ENCODE measurements around the gene CPSF3.

CPSF3 gene

DNA sequence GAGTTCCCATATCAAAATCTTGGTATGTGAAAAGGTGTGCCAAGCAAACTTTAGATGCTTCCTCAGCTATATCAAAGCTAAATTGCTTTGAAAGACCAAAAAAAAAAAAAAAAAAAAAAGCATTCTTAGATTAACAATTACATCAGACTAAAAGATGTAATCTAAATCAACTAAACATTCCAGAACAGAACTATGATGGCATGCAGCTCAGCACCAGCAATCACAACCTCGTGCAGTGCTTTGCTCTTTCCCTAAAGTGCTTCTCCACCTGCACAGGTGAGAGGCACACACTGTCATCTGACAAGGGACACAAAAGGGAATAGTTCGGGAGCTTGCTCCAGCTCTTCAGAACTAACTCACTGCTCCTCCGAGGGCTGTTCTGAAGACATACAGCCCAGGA, 94.7 kb downstream of the CPSF3 start:
- no peaks in the 10 kb centered on the region for H3K9me3 Mint-ChIP-seq
- H3K27ac Mint-ChIP-seq: no peak overlapping the region
- CTCF ChIA-PET: interaction anchor here (1.2 to 1.5 kb wide), 2 partner anchors 22 to 37 kb away, joined by 3 to 4 read pairs; partner anchors contain the start of gene ADAM17
- no peaks in the 10 kb centered on the region for H3K4me1 Mint-ChIP-seq
- H3K4me3 Mint-ChIP-seq: no peak overlapping the region
- no peaks in the 10 kb centered on the region for H3K27me3 Mint-ChIP-seq
- H3K36me3 Mint-ChIP-seq: peaks cover 42% of the 10 kb centered on the region
- DNase-seq: no peak

DNA sequence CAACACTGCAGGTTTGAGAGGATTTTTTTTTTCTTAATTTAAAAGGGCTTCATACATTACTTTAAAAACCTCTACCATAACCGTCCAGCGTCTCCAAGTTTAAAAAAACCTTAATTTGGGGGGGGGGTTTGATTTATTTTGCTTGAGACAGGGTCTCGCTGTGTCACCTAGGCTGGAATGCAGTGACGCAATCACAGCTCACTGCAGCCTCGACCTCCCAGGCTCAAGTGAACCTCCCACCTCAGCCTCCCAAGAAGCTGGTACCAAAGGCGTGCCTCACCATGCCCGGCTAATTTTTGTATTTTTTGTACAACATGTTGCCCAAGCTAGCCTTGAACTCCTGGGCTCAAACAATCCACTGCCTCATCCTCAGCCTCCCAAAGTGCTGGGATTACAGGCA, 95.3 kb downstream of the CPSF3 start:
- peaks cover 41% of the 10 kb centered on the region for H3K36me3 Mint-ChIP-seq
- CTCF ChIA-PET: interaction anchor here (1.5 kb wide), 1 partner anchor 37 kb away, joined by 4 read pairs; the partner anchor contains the start of gene ADAM17
- no peaks in the 10 kb centered on the region for H3K4me1 Mint-ChIP-seq
- H3K27ac Mint-ChIP-seq: no peak overlapping the region
- no peaks in the 10 kb centered on the region for H3K27me3 Mint-ChIP-seq
- no peaks in the 10 kb centered on the region for H3K9me3 Mint-ChIP-seq
- no peak overlapping the region for H3K4me3 Mint-ChIP-seq
- no peak for DNase-seq

DNA sequence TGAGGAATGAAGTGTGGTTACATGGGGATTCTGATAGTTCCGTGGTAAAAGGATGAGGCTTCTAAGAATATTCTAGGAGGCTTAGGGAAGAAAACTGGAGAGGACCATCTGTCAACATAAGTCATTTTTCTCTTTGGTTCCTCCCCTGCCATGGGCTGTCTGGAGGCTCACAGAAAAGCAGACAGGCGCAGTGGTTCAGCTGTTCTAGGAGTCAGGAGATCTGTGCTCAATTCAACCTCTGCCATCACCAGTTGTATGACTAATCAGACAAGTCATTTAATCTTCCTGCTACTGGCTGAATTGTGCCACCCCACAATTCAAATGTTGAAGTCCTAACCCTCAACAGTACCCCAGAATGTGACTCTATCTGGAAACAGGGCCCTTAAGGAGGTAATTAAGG, 95.8 kb downstream of the CPSF3 start:
- no peak for DNase-seq
- Mint-ChIP-seq H3K27me3 (no peaks in the 10 kb centered on the region), H3K4me3 (no peak overlapping the region), H3K4me1 (no peaks in the 10 kb centered on the region), H3K27ac (no peak overlapping the region), H3K9me3 (no peaks in the 10 kb centered on the region), H3K36me3 (peaks cover 41% of the 10 kb centered on the region)
- CTCF ChIA-PET: interaction anchor here (1.5 kb wide), 1 partner anchor 36 kb away, joined by 4 read pairs; the partner anchor contains the start of gene ADAM17
